Panc1 (cell line): ENCODE measurements around the gene COPRS.

ENCODE experiments used
- CTCF ChIP-seq: fragments of 450-650 bp; IDR thresholded peaks from 2 replicates; pipeline ENCODE4 v1.5.1; 2017; ENCODE audit warnings: mild to moderate bottlenecking
- POLR2AphosphoS5 ChIP-seq: IDR thresholded peaks from 2 replicates; pipeline ENCODE4 v1.6.1; 2012; ENCODE audit warnings: mild to moderate bottlenecking, low read depth, low read length, moderate library complexity
- SIN3A ChIP-seq: IDR thresholded peaks from 2 replicates; pipeline ENCODE4 v1.6.1; 2012; ENCODE audit warnings: low read depth, mild to moderate bottlenecking, low read length, moderate library complexity, borderline replicate concordance; ENCODE audit not compliant: insufficient read depth

GRCh38 chr17:31853911-31854470, 5.1 kb downstream of the COPRS start:
- TF ChIP-seq CTCF (no peak), POLR2AphosphoS5 (no peak), SIN3A (no peak)
